Measurements from ENCODE around the gene SRBD1. TPM values are rescaled to one million over a fixed set of nuclear protein-coding genes. Genes with fewer than 3 reads are reported as not detected.

SRBD1 gene
- polyA plus RNA-seq, 1 donor from 2014 or later, result 5.3 TPM

DNA sequence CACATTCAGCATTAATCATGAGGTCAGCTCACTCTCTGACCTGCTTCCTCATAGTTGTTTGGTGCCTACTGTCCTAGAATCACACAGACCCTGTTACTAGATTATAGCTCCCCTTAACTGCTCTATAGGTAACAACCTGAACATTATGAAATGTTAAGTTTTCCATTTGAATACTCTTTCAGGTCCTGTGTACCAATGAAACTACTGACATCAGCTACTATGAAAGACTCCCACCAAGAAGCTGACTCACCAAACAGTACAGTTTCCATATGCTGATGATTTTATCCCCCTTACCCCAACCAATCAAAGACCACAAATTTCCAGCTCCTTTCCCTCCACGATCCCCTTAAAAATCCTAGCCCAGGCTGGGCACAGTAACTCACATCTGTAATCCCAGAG lies 56.3 kb downstream of the SRBD1 start:
- H3K9me2 ChIP-seq (ENCODE audit: insufficient read depth, low read length), result no peaks in the 10 kb centered on the region
- no peaks in the 10 kb centered on the region for H4K20me1 ChIP-seq (ENCODE audit: insufficient read depth)
- H3K79me2 ChIP-seq (replicated peaks; ENCODE audit: insufficient read depth, low read length), result no peaks in the 10 kb centered on the region
- H3K9ac ChIP-seq (ENCODE audit: low read length), result no peak overlapping the region
- no peaks in the 10 kb centered on the region for H3F3A ChIP-seq (ENCODE audit: insufficient read depth, low read length, poor library complexity, severe bottlenecking)
- TF ChIP-seq MXI1 (conservative IDR thresholded peaks at IDR 0.05; ENCODE audit: poor library complexity, severe bottlenecking) (no peak), SMC3 (conservative IDR thresholded peaks at IDR 0.05; ENCODE audit: poor library complexity) (no peak), POLR2AphosphoS5 (IDR thresholded peaks at IDR 0.05) (no peak), REST (IDR thresholded peaks at IDR 0.05; ENCODE audit: borderline replicate concordance) (no peak), RAD21 (conservative IDR thresholded peaks at IDR 0.05) (no peak), EZH2 (IDR thresholded peaks at IDR 0.05; ENCODE audit: borderline replicate concordance, insufficient read depth, low read length, poor library complexity, severe bottlenecking) (no peak)
- H3K36me3 ChIP-seq (ENCODE audit: insufficient read depth, low read length), result no peaks in the 10 kb centered on the region
- no peak overlapping the region for H3K27ac ChIP-seq (ENCODE audit: low read length)
- no peak overlapping the region for H2AFZ ChIP-seq (ENCODE audit: low read depth, low read length)
- no peak overlapping the region for H3K4me2 ChIP-seq (ENCODE audit: low read length)
- no peaks in the 10 kb centered on the region for H3K9me3 ChIP-seq (ENCODE audit: low read length)
- H3K27me3 ChIP-seq (ENCODE audit: insufficient read depth, low read depth, low read length), result no peaks in the 10 kb centered on the region
- H3K4me3 ChIP-seq (ENCODE audit: low read length), result no peak overlapping the region

DNA sequence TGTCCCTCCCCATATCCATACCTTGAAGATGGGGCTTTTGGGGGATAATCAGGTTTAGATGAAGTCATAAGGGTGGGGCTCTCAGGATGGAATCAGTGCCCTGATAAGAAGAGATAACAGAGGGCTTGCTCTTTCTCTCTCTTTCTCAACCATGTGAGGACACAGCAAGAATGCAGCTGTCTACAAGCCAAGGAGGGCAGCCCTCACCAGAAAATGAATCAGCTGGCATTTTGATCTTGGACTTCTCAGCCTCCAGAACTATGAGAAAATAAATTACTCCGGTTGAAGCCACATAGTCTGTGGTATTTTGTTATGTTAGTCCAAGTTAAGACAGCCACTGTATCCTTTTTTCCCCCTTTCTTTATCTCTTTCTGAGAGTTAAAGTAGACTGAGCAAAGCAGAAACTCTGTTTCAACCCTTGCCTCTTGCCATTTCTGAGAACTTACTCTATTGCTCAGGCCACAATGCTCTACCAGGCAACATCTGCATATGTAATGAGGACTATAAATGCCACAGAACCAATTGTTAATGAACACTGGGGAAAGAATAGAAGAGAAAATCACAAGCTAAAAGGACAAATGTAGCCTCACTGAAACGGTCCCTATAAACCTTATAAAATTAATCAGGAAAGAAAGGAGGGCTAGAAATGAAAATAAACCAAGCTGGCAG lies 56.9 kb downstream of the SRBD1 start:
- Histone ChIP-seq H2AFZ (ENCODE audit: low read depth, low read length) (no peak overlapping the region), H3K27me3 (ENCODE audit: insufficient read depth, low read depth, low read length) (no peaks in the 10 kb centered on the region), H4K20me1 (ENCODE audit: insufficient read depth) (no peaks in the 10 kb centered on the region), H3K27ac (ENCODE audit: low read length) (no peak overlapping the region), H3F3A (ENCODE audit: insufficient read depth, low read length, poor library complexity, severe bottlenecking) (no peaks in the 10 kb centered on the region), H3K9me3 (ENCODE audit: low read length) (no peaks in the 10 kb centered on the region), H3K4me3 (ENCODE audit: low read length) (no peak overlapping the region), H3K79me2 (replicated peaks; ENCODE audit: insufficient read depth, low read length) (no peaks in the 10 kb centered on the region), H3K9me2 (ENCODE audit: insufficient read depth, low read length) (no peaks in the 10 kb centered on the region), H3K4me2 (ENCODE audit: low read length) (no peak overlapping the region), H3K36me3 (ENCODE audit: insufficient read depth, low read length) (no peaks in the 10 kb centered on the region), H3K9ac (ENCODE audit: low read length) (no peak overlapping the region)
- TF ChIP-seq TAF1 (IDR thresholded peaks at IDR 0.05; ENCODE audit: low read depth) (no peak), RAD21 (conservative IDR thresholded peaks at IDR 0.05) (no peak), POLR2AphosphoS5 (IDR thresholded peaks at IDR 0.05) (no peak), CTCF (IDR thresholded peaks at IDR 0.05; ENCODE audit: poor library complexity, severe bottlenecking) (no peak), EZH2 (IDR thresholded peaks at IDR 0.05; ENCODE audit: borderline replicate concordance, insufficient read depth, low read length, poor library complexity, severe bottlenecking) (no peak), SMC3 (conservative IDR thresholded peaks at IDR 0.05; ENCODE audit: poor library complexity) (no peak), REST (IDR thresholded peaks at IDR 0.05; ENCODE audit: borderline replicate concordance) (no peak), MXI1 (conservative IDR thresholded peaks at IDR 0.05; ENCODE audit: poor library complexity, severe bottlenecking) (no peak), EP300 (conservative IDR thresholded peaks at IDR 0.05; ENCODE audit: poor library complexity, severe bottlenecking) (no peak)

Data from neural cell (in vitro differentiated cells).